ENCODE measurements around the gene WDPCP. TPM values are rescaled to one million over a fixed set of nuclear protein-coding genes. Genes with fewer than 3 reads are reported as not detected.
"Not testable (repeated sequence)": the region's sequence is repeated elsewhere in the genome, so short reads cannot be mapped to it uniquely, and the experiment has no call there.

WDPCP gene
- polyA plus RNA-seq, 1 donor from 2014 or later: 2.7 TPM

GRCh38 chr2:63432373-63432772 lies 155.9 kb downstream of the WDPCP start:
- H3K4me1 Mint-ChIP-seq: no peaks in the 10 kb centered on the region
- H3K27ac Mint-ChIP-seq: no peak overlapping the region
- no peak overlapping the region for H3K4me3 Mint-ChIP-seq
- H3K36me3 Mint-ChIP-seq: peaks cover 18% of the 10 kb centered on the region
- H3K9me3 Mint-ChIP-seq: peaks cover 3 to 5% (median 5%) of the 10 kb centered on the region in 3 donors
- no peaks in the 10 kb centered on the region for H3K27me3 Mint-ChIP-seq

- no peaks in the 10 kb centered on the region for H3K27me3 Mint-ChIP-seq
- H3K4me3 Mint-ChIP-seq: no peak overlapping the region
- no peak overlapping the region for H3K27ac Mint-ChIP-seq
- H3K4me1 Mint-ChIP-seq: peaks cover 0 to 12% (median 0%) of the 10 kb centered on the region in 3 donors
- H3K9me3 Mint-ChIP-seq: peaks cover 3 to 8% (median 5%) of the 10 kb centered on the region in 3 donors
- H3K36me3 Mint-ChIP-seq: peaks cover 18% of the 10 kb centered on the region
These were observed 162.7 kb downstream of the WDPCP start for GRCh38 chr2:63425606-63426005.

- peaks cover 18% of the 10 kb centered on the region for H3K36me3 Mint-ChIP-seq
- H3K9me3 Mint-ChIP-seq: peaks cover 3 to 8% (median 5%) of the 10 kb centered on the region in 3 donors
- no peak overlapping the region for H3K4me3 Mint-ChIP-seq
- H3K27ac Mint-ChIP-seq: no peak overlapping the region
- peaks cover 0 to 12% (median 0%) of the 10 kb centered on the region in 3 donors for H3K4me1 Mint-ChIP-seq
- no peaks in the 10 kb centered on the region for H3K27me3 Mint-ChIP-seq
These were observed 163.2 kb downstream of the WDPCP start for GRCh38 chr2:63425079-63425416.

- peaks cover 0 to 12% (median 0%) of the 10 kb centered on the region in 3 donors for H3K4me1 Mint-ChIP-seq
- H3K9me3 Mint-ChIP-seq: peaks cover 3 to 8% (median 5%) of the 10 kb centered on the region in 3 donors
- H3K4me3 Mint-ChIP-seq: no peak overlapping the region
- H3K27ac Mint-ChIP-seq: no peak overlapping the region
- H3K36me3 Mint-ChIP-seq: peaks cover 18% of the 10 kb centered on the region
- no peaks in the 10 kb centered on the region for H3K27me3 Mint-ChIP-seq
These were observed 163.8 kb downstream of the WDPCP start for GRCh38 chr2:63424329-63425078.

- H3K27ac Mint-ChIP-seq: no peak overlapping the region
- H3K4me1 Mint-ChIP-seq: peaks cover 0 to 12% (median 0%) of the 10 kb centered on the region in 3 donors
These were observed 165.7 kb downstream of the WDPCP start for GRCh38 chr2:63422556-63422955.

GRCh38 chr2:63408530-63408929 lies 179.7 kb downstream of the WDPCP start:
- H3K27ac Mint-ChIP-seq: no peak overlapping the region
- H3K36me3 Mint-ChIP-seq: peaks cover 14% of the 10 kb centered on the region
- no peaks in the 10 kb centered on the region for H3K27me3 Mint-ChIP-seq

More at GRCh38 chr2:63422556-63422955, 165.7 kb downstream of the WDPCP start:
- H3K9me3 Mint-ChIP-seq: peaks cover 0 to 4% (median 0%) of the 10 kb centered on the region in 3 donors
- H3K27me3 Mint-ChIP-seq: no peaks in the 10 kb centered on the region
- peak overlapping the region in 1 of 4 donors; percentile 11 for H3K4me3 Mint-ChIP-seq
- H3K36me3 Mint-ChIP-seq: peaks cover 14% of the 10 kb centered on the region

GRCh38 chr2:63406641-63407040 lies 181.6 kb downstream of the WDPCP start:
- peaks cover 19% of the 10 kb centered on the region for H3K36me3 Mint-ChIP-seq
- no peak overlapping the region for H3K4me3 Mint-ChIP-seq
- H3K27ac Mint-ChIP-seq: peak overlapping the region in 1 of 3 donors; percentile 54
- H3K4me1 Mint-ChIP-seq: no peaks in the 10 kb centered on the region
- H3K27me3 Mint-ChIP-seq: no peaks in the 10 kb centered on the region
- peaks cover 3 to 6% (median 4%) of the 10 kb centered on the region in 3 donors for H3K9me3 Mint-ChIP-seq

More at GRCh38 chr2:63408530-63408929, 179.7 kb downstream of the WDPCP start:
- H3K9me3 Mint-ChIP-seq: no peaks in the 10 kb centered on the region
- H3K4me1 Mint-ChIP-seq: no peaks in the 10 kb centered on the region
- H3K4me3 Mint-ChIP-seq: no peak overlapping the region

GRCh38 chr2:63403820-63404219 lies 184.5 kb downstream of the WDPCP start:
- Mint-ChIP-seq H3K4me3 (no peak overlapping the region), H3K4me1 (no peaks in the 10 kb centered on the region), H3K36me3 (peaks cover 21% of the 10 kb centered on the region), H3K27me3 (no peaks in the 10 kb centered on the region), H3K9me3 (peaks cover 3 to 6% (median 4%) of the 10 kb centered on the region in 3 donors), H3K27ac (no peak overlapping the region)

- H3K4me1 Mint-ChIP-seq, H3K27ac Mint-ChIP-seq, H3K9me3 Mint-ChIP-seq, H3K27me3 Mint-ChIP-seq, H3K4me3 Mint-ChIP-seq: not testable (repeated sequence)
- H3K36me3 Mint-ChIP-seq: peaks cover 21% of the 10 kb centered on the region
These were observed 185.4 kb downstream of the WDPCP start for GRCh38 chr2:63402889-63403288.

- Mint-ChIP-seq H3K4me3 (no peak overlapping the region), H3K4me1 (no peaks in the 10 kb centered on the region), H3K27me3 (no peaks in the 10 kb centered on the region), H3K36me3 (peaks cover 10% of the 10 kb centered on the region), H3K9me3 (peaks cover 4 to 13% (median 8%) of the 10 kb centered on the region in 3 donors), H3K27ac (peak overlapping the region in 1 of 3 donors; percentile 28)
These were observed 189.1 kb downstream of the WDPCP start for GRCh38 chr2:63399156-63399555.

- Mint-ChIP-seq H3K27ac (no peak overlapping the region), H3K9me3 (no peaks in the 10 kb centered on the region), H3K27me3 (no peaks in the 10 kb centered on the region), H3K36me3 (peaks cover 21% of the 10 kb centered on the region), H3K4me1 (no peaks in the 10 kb centered on the region), H3K4me3 (no peak overlapping the region)
These were observed 208.8 kb downstream of the WDPCP start for GRCh38 chr2:63379451-63379850.

- no peaks in the 10 kb centered on the region for H3K9me3 Mint-ChIP-seq
- H3K4me1 Mint-ChIP-seq: no peaks in the 10 kb centered on the region
- no peak overlapping the region for H3K27ac Mint-ChIP-seq
- H3K4me3 Mint-ChIP-seq: no peak overlapping the region
- no peaks in the 10 kb centered on the region for H3K27me3 Mint-ChIP-seq
- H3K36me3 Mint-ChIP-seq: peaks cover 23% of the 10 kb centered on the region
These were observed 209.7 kb downstream of the WDPCP start for GRCh38 chr2:63378589-63378988.

GRCh38 chr2:63374341-63374740 lies 213.9 kb downstream of the WDPCP start:
- peaks cover 21% of the 10 kb centered on the region for H3K36me3 Mint-ChIP-seq
- H3K27me3 Mint-ChIP-seq: no peaks in the 10 kb centered on the region
- H3K4me1 Mint-ChIP-seq: no peaks in the 10 kb centered on the region
- H3K27ac Mint-ChIP-seq: no peak overlapping the region
- H3K9me3 Mint-ChIP-seq: peaks cover 0 to 6% (median 3%) of the 10 kb centered on the region in 3 donors
- H3K4me3 Mint-ChIP-seq: no peak overlapping the region

- no peaks in the 10 kb centered on the region for H3K4me1 Mint-ChIP-seq
- H3K4me3 Mint-ChIP-seq: no peak overlapping the region
- H3K9me3 Mint-ChIP-seq: peaks cover 0 to 6% (median 3%) of the 10 kb centered on the region in 3 donors
- no peaks in the 10 kb centered on the region for H3K27me3 Mint-ChIP-seq
- H3K27ac Mint-ChIP-seq: no peak overlapping the region
- peaks cover 22% of the 10 kb centered on the region for H3K36me3 Mint-ChIP-seq
These were observed 215.7 kb downstream of the WDPCP start for GRCh38 chr2:63372549-63372948.

- Mint-ChIP-seq H3K4me1 (peaks cover 0 to 2% (median 0%) of the 10 kb centered on the region in 3 donors), H3K4me3 (no peak overlapping the region), H3K9me3 (peaks cover 0 to 6% (median 3%) of the 10 kb centered on the region in 3 donors), H3K27ac (no peak overlapping the region), H3K27me3 (no peaks in the 10 kb centered on the region), H3K36me3 (peaks cover 19% of the 10 kb centered on the region)
These were observed 219.1 kb downstream of the WDPCP start for GRCh38 chr2:63369146-63369545.

GRCh38 chr2:63364866-63365265 lies 223.4 kb downstream of the WDPCP start:
- Mint-ChIP-seq H3K4me3 (no peak overlapping the region), H3K4me1 (peaks cover 0 to 4% (median 1%) of the 10 kb centered on the region in 3 donors), H3K27ac (no peak overlapping the region), H3K27me3 (no peaks in the 10 kb centered on the region), H3K36me3 (peaks cover 6% of the 10 kb centered on the region), H3K9me3 (no peaks in the 10 kb centered on the region)

All from IgD-negative memory B cell (primary cell).